CD4-positive, alpha-beta T cell (primary cell): ENCODE results near the gene PLA2G2E. TPM values are rescaled to one million over a fixed set of nuclear protein-coding genes. Genes with fewer than 3 reads are reported as not detected.

ENCODE experiments used
- ATAC-seq: fragments of 200-7000 bp; cut with Tn5 transposase; one replicate; pipeline ENCODE4 v1.10.0; 2022; ENCODE audit warnings: mild to moderate bottlenecking; ENCODE audit not compliant: poor library complexity
- CTCF ChIA-PET: fragments of 350-600 bp; sonication (Branson Sonifier 250); formaldehyde crosslinking; loops from one replicate; lab custom pipeline; 2021; ENCODE audit warnings: antibody characterized with exemption, inconsistent platforms; lab: Charles Lee
- POLR2A ChIA-PET: fragments of 350-600 bp; sonication (Branson Sonifier 250); formaldehyde crosslinking; loops from one replicate; lab custom pipeline; 2021; ENCODE audit warnings: antibody characterized with exemption, inconsistent platforms; lab: Charles Lee
- DNase-seq, 14 experiments: peaks; one replicate each; pipeline ENCODE4 v3.0.0-alpha.2; 2013 to 2020; ENCODE audit warnings: mixed read lengths in 2 of 14
- H3K27ac ChIP-seq, 2 donors: one replicate each; pipeline versions ENCODE4 v1.5.1 to v1.7.0; 2013; ENCODE audit warnings: low read length in 2 of 2, low read depth in 1 of 2, mild to moderate bottlenecking in 1 of 2
- H3K27me3 ChIP-seq, 2 experiments: 1 replicate in 1 of 2; 2 replicates in 1 of 2; pipeline versions ENCODE4 v1.6.1 to v1.7.0; 2013; ENCODE audit warnings: low read length in 2 of 2, control low read depth in 1 of 2, mild to moderate bottlenecking in 1 of 2, moderate library complexity in 1 of 2; ENCODE audit not compliant: insufficient read depth in 2 of 2, control insufficient read depth in 1 of 2
- H3K36me3 ChIP-seq: one replicate; pipeline ENCODE4 v1.6.1; 2013; ENCODE audit warnings: low read length, control low read depth; ENCODE audit not compliant: insufficient read depth
- H3K4me1 ChIP-seq: one replicate; pipeline ENCODE4 v1.6.1; 2013; ENCODE audit warnings: low read length, control low read depth; ENCODE audit not compliant: insufficient read depth
- H3K4me3 ChIP-seq: one replicate; pipeline ENCODE4 v1.5.1; 2013; ENCODE audit warnings: mild to moderate bottlenecking, low read length, moderate library complexity
- H3K9me3 ChIP-seq, 2 experiments: 1 replicate in 1 of 2; 2 replicates in 1 of 2; pipeline versions ENCODE4 v1.6.1 to v1.7.0; 2013; ENCODE audit warnings: low read length in 2 of 2, mild to moderate bottlenecking in 2 of 2, control low read depth in 1 of 2, moderate library complexity in 1 of 2; ENCODE audit not compliant: control insufficient read depth in 1 of 2, insufficient read depth in 1 of 2
- H3K27ac Mint-ChIP-seq: one replicate; pipeline ENCODE4 v1.8.0; 2020; ENCODE audit warnings: mixed read lengths
- H3K27me3 Mint-ChIP-seq: one replicate; pipeline ENCODE4 v1.8.0; 2021; ENCODE audit warnings: mixed read lengths
- H3K36me3 Mint-ChIP-seq: one replicate; pipeline ENCODE4 v1.8.0; 2021; ENCODE audit warnings: low read depth, mixed read lengths
- H3K4me1 Mint-ChIP-seq: one replicate; pipeline ENCODE4 v1.8.0; 2021; ENCODE audit warnings: low read depth, mixed read lengths
- H3K4me3 Mint-ChIP-seq: one replicate; pipeline ENCODE4 v1.8.0; 2020; ENCODE audit warnings: mild to moderate bottlenecking, mixed read lengths
- H3K9me3 Mint-ChIP-seq: one replicate; pipeline ENCODE4 v1.8.0; 2020; ENCODE audit warnings: mixed read lengths
- CTCF ChIP-seq: fragments of 200-600 bp; IDR thresholded peaks from one replicate; pipeline ENCODE4 v1.8.0; 2022; ENCODE audit warnings: antibody characterized with exemption, mild to moderate bottlenecking
- intact Hi-C, 2 experiments: fragments of 100-400 bp; cut with DNase I in 1 of 2; cut with micrococcal nuclease in 1 of 2; formaldehyde crosslinking; loops; one replicate each; pipeline versions ENCODE4 v1.15.1 to v1.9.0; 2023 to 2025; cut with DNase I, micrococcal nuclease
- total RNA-seq, 174 experiments: library from RNA in 2 of 174; stranded (reverse) in 2 of 174; gene quantifications; one replicate each; pipeline ENCODE4 v1.2.3 and lab custom pipeline; 2021 to 2026

PLA2G2E gene
- total RNA-seq, 2 experiments from 2014 or later: not detected

GRCh38 chr1:19960591-19960990 is 37.2 kb upstream of the PLA2G2E start:
- no peaks in the 10 kb centered on the region for H3K4me1 Mint-ChIP-seq
- ATAC-seq: no peak
- Histone ChIP-seq H3K27me3 (peaks cover 3 to 6% of the 10 kb centered on the region in 2 experiments), H3K4me1 (no peaks in the 10 kb centered on the region), H3K36me3 (no peaks in the 10 kb centered on the region), H3K9me3 (no peaks in the 10 kb centered on the region), H3K4me3 (no peak overlapping the region), H3K27ac (no peak overlapping the region)
- no peak overlapping the region for H3K4me3 Mint-ChIP-seq
- H3K9me3 Mint-ChIP-seq: no peaks in the 10 kb centered on the region
- H3K36me3 Mint-ChIP-seq: no peaks in the 10 kb centered on the region
- peaks cover 74% of the 10 kb centered on the region for H3K27me3 Mint-ChIP-seq
- ChIA-PET POLR2A (no interaction called here), CTCF (no interaction called here)
- intact Hi-C loops: loop anchor here in 1 of 2 experiments (5.0 kb wide), 1 partner anchor 43 kb away; no protein-coding TSS in a partner anchor
- no peak for DNase-seq
- no peak overlapping the region for H3K27ac Mint-ChIP-seq
- TF ChIP-seq CTCF: no peak

- ATAC-seq (no peak), DNase-seq (no peak)
- H3K4me1 ChIP-seq: no peaks in the 10 kb centered on the region
- Mint-ChIP-seq H3K4me3 (no peak overlapping the region), H3K27ac (no peak overlapping the region), H3K4me1 (no peaks in the 10 kb centered on the region), H3K9me3 (no peaks in the 10 kb centered on the region), H3K27me3 (peaks cover 74% of the 10 kb centered on the region), H3K36me3 (no peaks in the 10 kb centered on the region)
- POLR2A ChIA-PET: no interaction called here
- no peak overlapping the region for H3K4me3 ChIP-seq
- H3K36me3 ChIP-seq: no peaks in the 10 kb centered on the region
- H3K27ac ChIP-seq: no peak overlapping the region
- CTCF ChIA-PET: no interaction called here
- no peak for TF ChIP-seq CTCF
- intact Hi-C loops: no loop called here
- no peaks in the 10 kb centered on the region for H3K9me3 ChIP-seq
- peaks cover 8 to 13% of the 10 kb centered on the region in 2 experiments for H3K27me3 ChIP-seq
Observed at GRCh38 chr1:19957779-19958178, 34.4 kb upstream of the PLA2G2E start.

GRCh38 chr1:19955534-19956170 is 32.2 kb upstream of the PLA2G2E start:
- ChIA-PET POLR2A (no interaction called here), CTCF (no interaction called here)
- Mint-ChIP-seq H3K27me3 (peaks cover 71% of the 10 kb centered on the region), H3K27ac (no peak overlapping the region), H3K4me3 (no peak overlapping the region), H3K4me1 (no peaks in the 10 kb centered on the region), H3K36me3 (no peaks in the 10 kb centered on the region), H3K9me3 (no peaks in the 10 kb centered on the region)
- Histone ChIP-seq H3K36me3 (no peaks in the 10 kb centered on the region), H3K27me3 (peaks cover 5 to 13% of the 10 kb centered on the region in 2 experiments), H3K27ac (no peak overlapping the region), H3K9me3 (no peaks in the 10 kb centered on the region), H3K4me3 (no peak overlapping the region), H3K4me1 (no peaks in the 10 kb centered on the region)
- no peak for ATAC-seq
- intact Hi-C loops: no loop called here
- no peak for DNase-seq
- no peak for TF ChIP-seq CTCF
